Measurements from ENCODE around the gene NEAT1. TPM values are rescaled to one million over a fixed set of nuclear protein-coding genes. Genes with fewer than 3 reads are reported as not detected.
A peak's percentile ranks its signal among the peaks of the same experiment; 100 is the strongest.

Gene NEAT1
- total and polyA plus RNA-seq, 9 of the 15 experiments (the other 6 are each of a cell fraction or from before 2014, with no cell fraction given), result 20.1 to 389 (median 62.8) TPM

DNA sequence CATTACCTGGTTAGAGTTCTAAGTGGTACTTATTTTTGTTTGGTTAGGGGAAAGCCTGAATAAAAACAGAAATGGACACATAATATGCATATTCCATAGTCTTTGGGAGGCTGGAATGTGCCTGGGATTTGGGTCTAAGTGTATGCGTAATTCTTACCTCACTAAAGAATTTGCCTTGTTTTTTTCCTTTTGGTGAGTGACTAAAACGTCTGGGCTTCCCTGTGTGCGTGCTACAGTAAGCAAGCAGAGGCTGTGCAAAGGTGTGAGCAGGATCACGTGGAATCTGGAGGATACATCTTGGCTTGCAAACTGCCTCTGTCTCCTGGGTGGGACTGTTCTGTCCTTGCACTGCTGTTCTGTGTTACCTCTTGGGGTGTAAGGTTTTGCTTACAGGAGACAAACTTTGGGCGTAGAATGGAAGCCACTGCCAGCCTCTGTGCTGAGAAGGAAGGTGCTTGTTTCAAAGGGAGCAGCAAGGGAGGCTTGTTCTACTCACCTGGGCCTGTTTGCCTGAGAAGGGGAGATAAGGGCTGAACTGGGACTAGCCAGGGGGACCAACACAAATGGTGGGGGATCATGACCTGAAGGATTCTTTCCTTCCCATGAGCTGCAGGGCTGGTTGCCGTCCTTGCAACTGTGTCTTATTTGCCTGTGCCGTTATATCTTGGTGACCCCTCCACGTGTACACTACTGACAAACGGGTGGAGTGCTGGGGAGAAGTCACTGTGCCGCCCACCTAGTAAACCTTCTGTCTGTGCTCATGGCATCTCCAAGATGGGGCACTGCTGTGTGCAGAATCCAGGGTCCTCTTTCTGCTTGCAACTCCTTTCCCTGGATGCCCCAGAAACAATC, 4.5 kb downstream of the NEAT1 start (continued):
- peak; percentile 80; the same call in 1 of the 2 replicates for TF ChIP-seq ZNF3 (CRISPR knock-in tag; IDR thresholded peaks at IDR 0.05)
- peak; percentile 52; the same call in 1 of the 2 replicates for TF ChIP-seq PHF21A (IDR thresholded peaks at IDR 0.05; ENCODE audit: borderline replicate concordance, low read depth)
- TF ChIP-seq, protein P1, sequence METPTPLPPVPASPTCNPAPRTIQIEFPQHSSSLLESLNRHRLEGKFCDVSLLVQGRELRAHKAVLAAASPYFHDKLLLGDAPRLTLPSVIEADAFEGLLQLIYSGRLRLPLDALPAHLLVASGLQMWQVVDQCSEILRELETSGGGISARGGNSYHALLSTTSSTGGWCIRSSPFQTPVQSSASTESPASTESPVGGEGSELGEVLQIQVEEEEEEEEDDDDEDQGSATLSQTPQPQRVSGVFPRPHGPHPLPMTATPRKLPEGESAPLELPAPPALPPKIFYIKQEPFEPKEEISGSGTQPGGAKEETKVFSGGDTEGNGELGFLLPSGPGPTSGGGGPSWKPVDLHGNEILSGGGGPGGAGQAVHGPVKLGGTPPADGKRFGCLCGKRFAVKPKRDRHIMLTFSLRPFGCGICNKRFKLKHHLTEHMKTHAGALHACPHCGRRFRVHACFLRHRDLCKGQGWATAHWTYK (CRISPR knock-in tag; IDR thresholded peaks at IDR 0.05), result peak; percentile 80
- TF ChIP-seq TEAD4 (IDR thresholded peaks at IDR 0.05; ENCODE audit: low read length), result peak; percentile 46; the same call in 1 of the 2 replicates
- TF ChIP-seq TEAD4 (CRISPR knock-in tag; IDR thresholded peaks at IDR 0.05; ENCODE audit: borderline replicate concordance), result no peak
- TF ChIP-seq RAD51 (IDR thresholded peaks at IDR 0.05; ENCODE audit: borderline replicate concordance, low read depth), result peak; percentile 5; the same call in 1 of the 2 replicates
- TF ChIP-seq NFE2 (IDR thresholded peaks at IDR 0.05; ENCODE audit: low read depth), result peak; percentile 5; the same call in 1 of the 2 replicates
- peak; percentile 61 for TF ChIP-seq KHSRP (IDR thresholded peaks at IDR 0.05)
- TF ChIP-seq TAF1 (IDR thresholded peaks at IDR 0.05; ENCODE audit: control insufficient read depth, extremely low read depth, insufficient read depth, low read length, severe bottlenecking), result peak; percentile 68
- TF ChIP-seq ATF1 (CRISPR knock-in tag; IDR thresholded peaks at IDR 0.05), result no peak
- TF ChIP-seq ATF1 (tag; IDR thresholded peaks at IDR 0.05), result no peak
- TF ChIP-seq EGR1 (conservative IDR thresholded peaks at IDR 0.05), result peak; percentile 53; the same call in 1 of the 2 replicates
- TF ChIP-seq, protein P2, sequence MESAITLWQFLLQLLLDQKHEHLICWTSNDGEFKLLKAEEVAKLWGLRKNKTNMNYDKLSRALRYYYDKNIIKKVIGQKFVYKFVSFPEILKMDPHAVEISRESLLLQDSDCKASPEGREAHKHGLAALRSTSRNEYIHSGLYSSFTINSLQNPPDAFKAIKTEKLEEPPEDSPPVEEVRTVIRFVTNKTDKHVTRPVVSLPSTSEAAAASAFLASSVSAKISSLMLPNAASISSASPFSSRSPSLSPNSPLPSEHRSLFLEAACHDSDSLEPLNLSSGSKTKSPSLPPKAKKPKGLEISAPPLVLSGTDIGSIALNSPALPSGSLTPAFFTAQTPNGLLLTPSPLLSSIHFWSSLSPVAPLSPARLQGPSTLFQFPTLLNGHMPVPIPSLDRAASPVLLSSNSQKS (CRISPR knock-in tag; IDR thresholded peaks at IDR 0.05), result peak; percentile 26; the same call in 1 of the 2 replicates
- TF ChIP-seq JUNB (CRISPR knock-in tag; conservative IDR thresholded peaks at IDR 0.05), result 0 out of 2 replicates have a peak, but pooled peaks have one; percentile 1
- TF ChIP-seq, protein P3, sequence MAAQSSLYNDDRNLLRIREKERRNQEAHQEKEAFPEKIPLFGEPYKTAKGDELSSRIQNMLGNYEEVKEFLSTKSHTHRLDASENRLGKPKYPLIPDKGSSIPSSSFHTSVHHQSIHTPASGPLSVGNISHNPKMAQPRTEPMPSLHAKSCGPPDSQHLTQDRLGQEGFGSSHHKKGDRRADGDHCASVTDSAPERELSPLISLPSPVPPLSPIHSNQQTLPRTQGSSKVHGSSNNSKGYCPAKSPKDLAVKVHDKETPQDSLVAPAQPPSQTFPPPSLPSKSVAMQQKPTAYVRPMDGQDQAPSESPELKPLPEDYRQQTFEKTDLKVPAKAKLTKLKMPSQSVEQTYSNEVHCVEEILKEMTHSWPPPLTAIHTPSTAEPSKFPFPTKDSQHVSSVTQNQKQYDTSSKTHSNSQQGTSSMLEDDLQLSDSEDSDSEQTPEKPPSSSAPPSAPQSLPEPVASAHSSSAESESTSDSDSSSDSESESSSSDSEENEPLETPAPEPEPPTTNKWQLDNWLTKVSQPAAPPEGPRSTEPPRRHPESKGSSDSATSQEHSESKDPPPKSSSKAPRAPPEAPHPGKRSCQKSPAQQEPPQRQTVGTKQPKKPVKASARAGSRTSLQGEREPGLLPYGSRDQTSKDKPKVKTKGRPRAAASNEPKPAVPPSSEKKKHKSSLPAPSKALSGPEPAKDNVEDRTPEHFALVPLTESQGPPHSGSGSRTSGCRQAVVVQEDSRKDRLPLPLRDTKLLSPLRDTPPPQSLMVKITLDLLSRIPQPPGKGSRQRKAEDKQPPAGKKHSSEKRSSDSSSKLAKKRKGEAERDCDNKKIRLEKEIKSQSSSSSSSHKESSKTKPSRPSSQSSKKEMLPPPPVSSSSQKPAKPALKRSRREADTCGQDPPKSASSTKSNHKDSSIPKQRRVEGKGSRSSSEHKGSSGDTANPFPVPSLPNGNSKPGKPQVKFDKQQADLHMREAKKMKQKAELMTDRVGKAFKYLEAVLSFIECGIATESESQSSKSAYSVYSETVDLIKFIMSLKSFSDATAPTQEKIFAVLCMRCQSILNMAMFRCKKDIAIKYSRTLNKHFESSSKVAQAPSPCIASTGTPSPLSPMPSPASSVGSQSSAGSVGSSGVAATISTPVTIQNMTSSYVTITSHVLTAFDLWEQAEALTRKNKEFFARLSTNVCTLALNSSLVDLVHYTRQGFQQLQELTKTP (IDR thresholded peaks at IDR 0.05; ENCODE audit: low read depth in 1 of 2, partially characterized antibody in 2 of 2), result peak in 1 of 2 experiments; percentile 60
- 0 out of 2 replicates have a peak, but pooled peaks have one; percentile 78 for TF ChIP-seq ZNF561 (CRISPR knock-in tag; conservative IDR thresholded peaks at IDR 0.05)
- TF ChIP-seq TRIM24 (IDR thresholded peaks at IDR 0.05), result peak; percentile 6 to 58; a peak in 2 of 4 replicates
- peak; percentile 4; the same call in 1 of the 2 replicates for TF ChIP-seq BCL6 (CRISPR knock-in tag; IDR thresholded peaks at IDR 0.05)

Measured in K562 (cell line).